ENCODE data around the gene ABCA4. TPM values are rescaled to one million over a fixed set of nuclear protein-coding genes. Genes with fewer than 3 reads are reported as not detected.
A peak's percentile ranks its signal among the peaks of the same experiment; 100 is the strongest.

Gene ABCA4
- total RNA-seq, 1 experiment from 2014 or later, result 1.5 TPM

GRCh38 chr1:94118471-94118870 lies 2.5 kb downstream of the ABCA4 start:
- CTCF ChIA-PET, result interaction anchor here (0.6 kb wide), 1 partner anchor 315 kb away, joined by 5 read pairs; no protein-coding TSS in a partner anchor
- no peak overlapping the region for H3K4me3 ChIP-seq (ENCODE audit: low read depth in 2 of 2, low read length in 2 of 2)
- H3K9me3 ChIP-seq (ENCODE audit: control insufficient read depth, insufficient read depth, low read depth, low read length), result no peaks in the 10 kb centered on the region
- no peaks in the 10 kb centered on the region for H3K36me3 ChIP-seq (ENCODE audit: control insufficient read depth, insufficient read depth, low read length)
- no TSS peak for BruUV-seq (replicated peaks)
- in situ Hi-C loops (cut with HindIII; ENCODE audit: low pct_unique_long_range_greater_than_20kb, low sequenced_read_pairs), result no loop called here
- H3K4me1 ChIP-seq (ENCODE audit: control insufficient read depth, insufficient read depth, low read length), result no peaks in the 10 kb centered on the region
- H3K27me3 ChIP-seq (ENCODE audit: control insufficient read depth, insufficient read depth, low read length), result no peaks in the 10 kb centered on the region
- TF ChIP-seq, protein P1, sequence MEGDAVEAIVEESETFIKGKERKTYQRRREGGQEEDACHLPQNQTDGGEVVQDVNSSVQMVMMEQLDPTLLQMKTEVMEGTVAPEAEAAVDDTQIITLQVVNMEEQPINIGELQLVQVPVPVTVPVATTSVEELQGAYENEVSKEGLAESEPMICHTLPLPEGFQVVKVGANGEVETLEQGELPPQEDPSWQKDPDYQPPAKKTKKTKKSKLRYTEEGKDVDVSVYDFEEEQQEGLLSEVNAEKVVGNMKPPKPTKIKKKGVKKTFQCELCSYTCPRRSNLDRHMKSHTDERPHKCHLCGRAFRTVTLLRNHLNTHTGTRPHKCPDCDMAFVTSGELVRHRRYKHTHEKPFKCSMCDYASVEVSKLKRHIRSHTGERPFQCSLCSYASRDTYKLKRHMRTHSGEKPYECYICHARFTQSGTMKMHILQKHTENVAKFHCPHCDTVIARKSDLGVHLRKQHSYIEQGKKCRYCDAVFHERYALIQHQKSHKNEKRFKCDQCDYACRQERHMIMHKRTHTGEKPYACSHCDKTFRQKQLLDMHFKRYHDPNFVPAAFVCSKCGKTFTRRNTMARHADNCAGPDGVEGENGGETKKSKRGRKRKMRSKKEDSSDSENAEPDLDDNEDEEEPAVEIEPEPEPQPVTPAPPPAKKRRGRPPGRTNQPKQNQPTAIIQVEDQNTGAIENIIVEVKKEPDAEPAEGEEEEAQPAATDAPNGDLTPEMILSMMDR (IDR thresholded peaks at IDR 0.05), result no peak
- TF ChIP-seq TCF7L2 (IDR thresholded peaks at IDR 0.05; ENCODE audit: low read depth, low read length), result no peak
- TF ChIP-seq POLR2AphosphoS5 (IDR thresholded peaks at IDR 0.05; ENCODE audit: low read depth, low read length), result no peak
- TF ChIP-seq SIN3A (IDR thresholded peaks at IDR 0.05; ENCODE audit: borderline replicate concordance, insufficient read depth, low read depth, low read length), result no peak
- TF ChIP-seq, protein P2, sequence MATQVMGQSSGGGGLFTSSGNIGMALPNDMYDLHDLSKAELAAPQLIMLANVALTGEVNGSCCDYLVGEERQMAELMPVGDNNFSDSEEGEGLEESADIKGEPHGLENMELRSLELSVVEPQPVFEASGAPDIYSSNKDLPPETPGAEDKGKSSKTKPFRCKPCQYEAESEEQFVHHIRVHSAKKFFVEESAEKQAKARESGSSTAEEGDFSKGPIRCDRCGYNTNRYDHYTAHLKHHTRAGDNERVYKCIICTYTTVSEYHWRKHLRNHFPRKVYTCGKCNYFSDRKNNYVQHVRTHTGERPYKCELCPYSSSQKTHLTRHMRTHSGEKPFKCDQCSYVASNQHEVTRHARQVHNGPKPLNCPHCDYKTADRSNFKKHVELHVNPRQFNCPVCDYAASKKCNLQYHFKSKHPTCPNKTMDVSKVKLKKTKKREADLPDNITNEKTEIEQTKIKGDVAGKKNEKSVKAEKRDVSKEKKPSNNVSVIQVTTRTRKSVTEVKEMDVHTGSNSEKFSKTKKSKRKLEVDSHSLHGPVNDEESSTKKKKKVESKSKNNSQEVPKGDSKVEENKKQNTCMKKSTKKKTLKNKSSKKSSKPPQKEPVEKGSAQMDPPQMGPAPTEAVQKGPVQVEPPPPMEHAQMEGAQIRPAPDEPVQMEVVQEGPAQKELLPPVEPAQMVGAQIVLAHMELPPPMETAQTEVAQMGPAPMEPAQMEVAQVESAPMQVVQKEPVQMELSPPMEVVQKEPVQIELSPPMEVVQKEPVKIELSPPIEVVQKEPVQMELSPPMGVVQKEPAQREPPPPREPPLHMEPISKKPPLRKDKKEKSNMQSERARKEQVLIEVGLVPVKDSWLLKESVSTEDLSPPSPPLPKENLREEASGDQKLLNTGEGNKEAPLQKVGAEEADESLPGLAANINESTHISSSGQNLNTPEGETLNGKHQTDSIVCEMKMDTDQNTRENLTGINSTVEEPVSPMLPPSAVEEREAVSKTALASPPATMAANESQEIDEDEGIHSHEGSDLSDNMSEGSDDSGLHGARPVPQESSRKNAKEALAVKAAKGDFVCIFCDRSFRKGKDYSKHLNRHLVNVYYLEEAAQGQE (IDR thresholded peaks at IDR 0.05; ENCODE audit: insufficient read depth in 1 of 2, low read depth in 2 of 2, low read length in 1 of 2), result no peak
- ATAC-seq, result no peak
- peak overlapping the region; percentile 70 for H3K27ac ChIP-seq (ENCODE audit: low read length)
- intact Hi-C loops (cut with micrococcal nuclease; ENCODE audit: unreplicated experiment), result no loop called here
- no peak for DNase-seq (ENCODE audit: low read depth, low spot score)
- POLR2A ChIA-PET, result no interaction called here

- no peaks in the 10 kb centered on the region for H3K36me3 ChIP-seq (ENCODE audit: control insufficient read depth, insufficient read depth, low read length)
- ChIA-PET CTCF (interaction anchor here (0.6 kb wide), 1 partner anchor 316 kb away, joined by 5 read pairs; no protein-coding TSS in a partner anchor), POLR2A (no interaction called here)
- no peaks in the 10 kb centered on the region for H3K9me3 ChIP-seq (ENCODE audit: control insufficient read depth, insufficient read depth, low read depth, low read length)
- DNase-seq (ENCODE audit: low read depth, low spot score), result no peak
- no peak for ATAC-seq
- TF ChIP-seq TCF7L2 (IDR thresholded peaks at IDR 0.05; ENCODE audit: low read depth, low read length), result no peak
- TF ChIP-seq, protein P1 (IDR thresholded peaks at IDR 0.05), result no peak
- TF ChIP-seq, protein P2 (IDR thresholded peaks at IDR 0.05; ENCODE audit: insufficient read depth in 1 of 2, low read depth in 2 of 2, low read length in 1 of 2), result no peak
- TF ChIP-seq SIN3A (IDR thresholded peaks at IDR 0.05; ENCODE audit: borderline replicate concordance, insufficient read depth, low read depth, low read length), result no peak
- TF ChIP-seq POLR2AphosphoS5 (IDR thresholded peaks at IDR 0.05; ENCODE audit: low read depth, low read length), result no peak
- H3K27me3 ChIP-seq (ENCODE audit: control insufficient read depth, insufficient read depth, low read length), result no peaks in the 10 kb centered on the region
- H3K27ac ChIP-seq (ENCODE audit: low read length), result peak overlapping the region; percentile 70
- no peaks in the 10 kb centered on the region for H3K4me1 ChIP-seq (ENCODE audit: control insufficient read depth, insufficient read depth, low read length)
- in situ Hi-C loops (cut with HindIII; ENCODE audit: low pct_unique_long_range_greater_than_20kb, low sequenced_read_pairs), result no loop called here
- H3K4me3 ChIP-seq (ENCODE audit: low read depth in 2 of 2, low read length in 2 of 2), result no peak overlapping the region
- intact Hi-C loops (cut with micrococcal nuclease; ENCODE audit: unreplicated experiment), result no loop called here
- no TSS peak for BruUV-seq (replicated peaks)
Measured at GRCh38 chr1:94118013-94118412, 2.9 kb downstream of the ABCA4 start.

Measured in Panc1 (cell line).